Non-pigmented ciliary epithelial cell (primary cell): Measurements from ENCODE around the gene GGTLC1.
"Not testable (repeated sequence)": the region's sequence is repeated elsewhere in the genome, so short reads cannot be mapped to it uniquely, and the experiment has no call there.

Experiments
- DNase-seq: peaks from one replicate; pipeline ENCODE4 v3.0.0-alpha.2; 2010; ENCODE audit warnings: low read depth

Gene GGTLC1

DNA sequence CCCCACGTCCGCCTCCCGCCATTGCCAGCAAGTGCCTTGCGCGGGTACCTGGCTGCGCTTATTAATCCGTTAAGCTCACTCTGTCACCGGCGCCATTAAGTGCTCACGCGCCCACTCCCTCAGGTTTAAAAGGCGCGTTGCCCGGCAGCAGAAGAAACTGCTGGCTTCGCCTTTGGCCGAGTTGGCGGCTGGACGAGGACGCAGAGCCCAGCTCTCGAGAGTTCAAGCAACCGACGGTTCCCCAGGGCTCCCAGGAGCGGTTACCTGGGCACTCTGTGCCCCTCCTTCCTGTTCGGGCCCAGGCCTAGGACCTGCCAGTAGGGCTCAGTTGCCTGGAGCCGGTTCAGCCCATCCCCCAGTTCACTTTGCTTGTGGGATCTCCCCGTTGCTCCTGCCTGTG is at the start of gene GGTLC1:
TSS of gene GGTLC1 (minus strand) at position 219 of the 400 bp plus-strand sequence. CDS start 2,168 bp downstream, outside the sequence.
- no peak for DNase-seq

GRCh38 chr20:24034820-24035219 is 46.2 kb upstream of the GGTLC1 start:
- DNase-seq: no peak

DNA sequence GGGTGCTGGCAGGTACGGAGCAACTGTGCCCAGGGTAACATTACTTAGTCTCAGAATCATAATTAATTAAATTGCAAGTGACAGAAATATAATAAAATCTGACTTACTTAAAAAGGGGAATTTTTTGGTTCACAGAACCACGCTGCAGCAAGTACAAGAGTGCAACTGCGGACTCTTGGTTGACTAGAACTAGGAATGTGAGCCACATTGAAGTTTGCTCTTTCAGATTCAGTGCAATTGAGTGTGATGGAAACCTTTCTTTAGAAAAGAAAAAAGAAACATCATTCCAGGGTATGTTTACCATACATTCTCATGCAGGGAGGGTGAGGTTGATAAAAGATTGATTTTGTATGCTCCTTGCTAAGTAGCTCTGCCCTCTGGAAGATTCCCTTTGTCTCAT is 45.0 kb upstream of the GGTLC1 start:
- no peak for DNase-seq

DNA sequence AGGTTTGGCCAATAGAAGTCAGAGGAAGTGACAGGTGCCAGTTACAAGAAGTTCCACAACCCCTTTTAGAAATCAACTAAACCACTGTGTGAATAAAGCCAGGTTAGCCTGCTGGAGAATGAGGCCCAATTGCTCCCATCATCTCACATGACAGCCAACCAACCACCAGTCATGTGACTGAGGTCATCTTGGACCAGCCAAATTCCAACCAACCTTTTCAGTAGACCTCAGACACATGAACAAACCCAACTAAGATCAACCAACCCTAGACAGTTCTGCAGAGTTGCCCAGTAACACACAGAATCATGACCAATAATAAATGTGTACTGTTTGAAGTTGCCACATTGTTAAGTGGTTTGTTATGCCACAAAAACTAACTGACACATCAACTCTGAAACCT is 44.6 kb upstream of the GGTLC1 start:
- DNase-seq: no peak

DNA sequence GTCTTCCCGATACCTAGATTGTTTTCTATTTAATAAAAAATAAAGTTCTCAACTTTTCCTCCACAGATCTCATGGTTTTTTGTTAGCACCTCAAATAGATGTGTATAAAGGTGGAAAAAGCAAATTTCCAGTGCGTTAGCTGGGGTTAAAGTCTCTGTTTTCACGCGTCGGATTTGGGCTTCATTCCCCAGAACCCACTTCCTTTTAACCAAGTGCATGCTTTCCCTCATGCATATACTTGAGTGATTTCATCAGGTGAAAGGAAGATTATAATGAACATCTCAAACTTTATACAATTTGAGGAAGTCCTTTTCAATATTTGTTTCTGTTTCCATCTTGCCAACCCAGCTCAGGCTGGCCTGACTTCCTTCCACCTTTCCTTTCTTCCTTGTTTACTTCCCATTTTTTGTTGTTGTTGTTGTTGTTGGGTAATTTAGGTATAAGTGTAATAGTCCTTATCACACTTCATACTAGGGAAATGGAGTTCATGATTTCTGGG is 43.9 kb upstream of the GGTLC1 start:
- DNase-seq: no peak

DNA sequence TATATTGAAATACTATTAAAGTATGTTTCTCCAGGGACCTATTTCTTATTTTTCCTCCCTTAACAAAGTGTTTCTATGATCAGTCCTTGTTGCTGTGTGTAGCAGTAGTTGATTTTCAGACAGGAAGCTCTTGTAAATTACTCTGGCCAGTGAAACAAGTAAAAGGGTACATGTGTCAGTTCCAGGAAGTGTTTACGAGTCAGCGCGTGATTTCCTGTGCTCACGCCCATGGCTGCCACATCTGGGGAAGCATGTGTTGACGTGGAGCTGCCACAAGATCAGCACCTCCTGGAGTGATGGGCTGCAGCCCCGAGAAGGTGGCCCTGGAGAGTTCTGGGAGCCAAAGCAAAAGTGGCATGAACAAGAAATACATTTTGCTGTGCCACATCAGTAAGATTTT is 38.6 kb upstream of the GGTLC1 start:
- no peak for DNase-seq

DNA sequence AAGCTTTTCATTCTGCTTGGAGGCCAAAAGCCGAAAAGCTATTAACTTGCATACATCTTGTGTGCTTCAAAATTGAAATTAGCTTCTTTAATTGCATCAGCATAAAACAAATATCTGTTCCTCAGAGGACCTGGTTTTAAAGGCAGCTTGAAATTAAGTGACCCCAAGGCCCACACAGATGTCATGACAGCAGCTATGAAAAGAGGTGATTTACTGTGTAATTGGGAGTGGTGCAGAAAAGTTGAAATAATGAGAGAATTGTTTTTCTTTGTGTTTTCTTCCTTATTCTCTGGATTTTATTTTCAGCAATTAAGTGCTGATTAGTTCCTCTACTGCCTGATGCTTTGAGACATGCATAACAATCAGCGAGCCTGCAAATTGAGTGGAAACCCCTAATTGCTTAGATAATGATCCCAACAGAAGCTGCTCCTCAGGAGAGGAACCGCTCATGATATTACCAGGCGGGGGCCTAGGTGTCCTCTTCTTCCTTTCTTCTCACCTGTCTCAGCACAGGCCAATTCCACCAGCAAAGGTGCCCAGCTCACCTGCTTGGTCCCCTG is 34.1 kb upstream of the GGTLC1 start:
- DNase-seq: no peak

DNA sequence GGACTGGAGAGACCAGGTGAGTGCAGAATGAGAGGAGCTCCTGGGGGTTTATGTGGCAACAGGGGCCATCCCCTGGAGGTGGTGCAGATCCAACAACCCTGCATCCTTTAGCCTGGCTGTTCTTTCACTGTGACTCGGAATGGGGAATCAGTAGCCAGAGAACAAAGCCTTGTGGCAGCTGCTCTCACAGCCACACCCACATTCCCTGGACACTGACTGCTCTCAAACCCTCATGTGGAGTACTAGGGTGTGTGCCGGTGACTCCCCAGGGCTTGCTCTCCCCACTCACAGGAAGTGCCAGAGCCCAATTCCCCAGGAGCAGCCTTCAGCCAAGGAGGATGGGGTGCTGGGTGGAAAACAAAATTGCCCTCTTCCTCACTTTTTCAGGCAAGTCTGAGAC is 30.2 kb upstream of the GGTLC1 start:
- no peak for DNase-seq

DNA sequence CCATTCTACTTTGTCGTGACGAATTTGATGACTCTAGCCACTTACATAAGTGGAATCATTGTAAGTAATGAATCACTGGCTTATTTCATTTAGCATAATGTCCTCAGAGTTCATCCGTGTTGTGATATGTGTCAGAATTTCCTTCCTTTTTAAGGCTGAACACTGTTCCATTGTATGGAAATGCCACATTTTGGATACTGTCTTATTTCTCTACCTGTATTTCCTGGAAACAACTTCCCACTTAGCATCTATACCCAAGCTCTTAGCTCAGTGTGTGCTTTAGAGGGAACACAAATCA is 28.8 kb upstream of the GGTLC1 start:
- no peak for DNase-seq

DNA sequence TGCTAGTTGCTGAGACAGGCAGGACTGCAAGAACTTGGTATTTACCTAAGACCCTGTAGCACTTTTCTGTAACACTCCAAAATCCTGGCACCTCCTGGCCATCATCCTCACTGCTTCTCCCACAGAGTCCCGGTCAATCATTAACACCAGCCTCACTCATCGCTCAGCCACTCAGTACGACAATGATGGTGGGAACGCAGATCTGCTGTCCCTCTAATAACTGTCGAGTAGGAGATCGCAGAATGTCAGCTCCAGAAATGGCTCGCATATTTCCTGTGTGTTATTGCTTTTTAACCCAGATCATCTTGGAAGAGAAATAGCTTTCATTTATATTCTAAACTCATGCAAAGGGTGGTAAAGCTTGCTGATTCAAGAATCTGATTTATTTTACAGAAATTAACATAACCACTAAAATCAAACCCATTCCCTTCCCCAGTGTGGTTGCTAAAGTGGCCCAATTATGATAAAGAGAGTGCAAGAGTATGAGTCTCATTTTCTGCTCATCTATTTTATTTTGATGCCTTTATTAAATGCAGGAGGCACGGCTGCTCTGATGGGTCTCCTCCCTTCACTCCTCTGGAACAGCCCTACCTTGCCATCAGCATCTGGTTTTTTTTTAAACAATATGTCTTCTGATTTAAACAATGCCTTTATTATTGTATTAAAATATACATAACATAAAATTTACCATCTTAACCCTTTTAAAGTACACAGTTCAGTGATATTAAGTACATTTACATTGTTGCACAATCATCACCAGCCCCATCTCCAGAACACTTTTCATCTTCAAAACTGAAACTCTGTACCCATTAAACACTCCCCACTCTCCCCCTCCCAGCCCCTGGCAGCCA is 28.3 kb upstream of the GGTLC1 start:
- DNase-seq: no peak

GRCh38 chr20:24013953-24014352 is 25.4 kb upstream of the GGTLC1 start:
- DNase-seq: no peak

DNA sequence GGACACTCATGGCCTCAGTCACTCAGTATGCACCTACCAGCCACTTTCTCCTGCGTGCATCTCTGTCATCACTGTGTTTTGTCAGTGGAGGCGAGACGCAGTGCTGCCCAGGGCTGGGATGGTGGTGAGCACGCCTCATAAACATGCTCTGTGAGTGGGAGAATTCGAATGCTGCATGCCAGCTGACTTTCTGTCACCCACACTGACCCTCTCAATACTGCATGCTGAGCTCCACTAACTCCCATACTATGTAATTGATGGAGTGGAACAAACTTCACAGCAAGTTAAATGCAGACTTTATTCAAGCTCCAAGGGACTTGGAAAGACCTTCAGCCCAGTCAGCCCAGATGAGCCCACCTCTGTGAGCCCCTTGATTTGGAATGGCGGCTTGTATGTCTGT is 22.7 kb upstream of the GGTLC1 start:
- no peak for DNase-seq

DNA sequence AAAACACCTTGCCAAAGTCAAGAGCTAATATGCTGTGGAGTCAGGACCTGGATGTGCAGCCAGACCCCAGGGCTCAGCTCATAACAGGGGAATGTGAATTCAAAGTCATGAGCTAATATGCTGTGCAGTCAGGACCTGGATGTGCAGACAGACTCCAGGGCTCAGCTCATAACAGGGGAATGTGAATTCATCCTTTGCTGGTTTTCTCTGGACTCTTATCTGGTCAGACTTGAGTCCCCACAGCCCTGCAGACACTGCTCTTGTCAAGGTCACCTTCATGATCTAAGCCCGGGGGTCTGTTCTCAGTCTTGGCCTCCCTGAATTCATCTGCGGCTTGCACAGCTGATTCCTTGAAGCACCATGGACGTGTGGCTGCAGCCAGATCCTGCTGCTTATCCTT is 19.2 kb upstream of the GGTLC1 start:
- DNase-seq: no peak

DNA sequence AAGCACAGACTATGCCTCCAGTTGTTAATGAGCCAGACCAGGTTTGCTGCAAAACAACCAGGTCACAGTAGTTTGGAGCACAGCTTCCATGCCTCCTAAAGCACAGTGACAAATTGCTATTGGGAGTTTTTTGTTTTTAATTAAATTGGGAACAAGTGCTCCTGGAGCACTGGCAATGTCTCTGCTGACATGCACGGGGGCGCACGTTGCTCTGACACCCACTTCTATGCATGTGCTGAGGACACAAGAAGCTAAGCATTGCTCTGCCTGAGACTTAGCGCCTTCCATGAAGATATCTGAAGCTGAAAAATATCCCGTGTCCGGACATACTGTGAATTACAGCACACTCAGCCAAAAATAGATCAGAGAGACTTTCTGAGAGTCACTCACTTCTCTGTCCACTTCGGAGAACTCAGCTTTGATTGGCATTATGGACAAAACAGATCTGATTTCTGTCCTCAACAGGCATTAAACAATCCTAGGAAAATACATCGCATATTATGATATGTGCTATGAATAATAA is 18.6 kb upstream of the GGTLC1 start:
- no peak for DNase-seq

DNA sequence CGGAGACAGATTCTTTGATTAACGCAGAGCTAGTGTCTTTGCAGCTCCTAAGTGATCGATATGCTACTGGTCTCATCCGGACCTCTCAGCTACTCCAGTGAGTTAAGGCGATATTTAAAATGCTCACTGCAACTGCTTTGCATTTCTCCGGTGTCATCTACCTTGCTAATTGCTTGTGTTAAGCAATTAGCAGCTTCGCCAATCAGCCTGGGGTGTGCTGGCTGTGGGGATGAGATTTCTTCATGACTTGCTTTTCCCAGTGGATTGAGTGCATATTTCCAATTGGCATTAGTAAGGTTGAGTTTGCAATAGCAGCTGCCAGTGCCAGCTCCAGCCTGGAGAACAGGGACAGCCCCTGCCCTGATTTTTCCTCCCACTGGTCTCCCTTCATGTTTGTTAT is 18.0 kb upstream of the GGTLC1 start:
- DNase-seq: no peak

- no peak for DNase-seq
Measured at GRCh38 chr20:24004471-24004870, 15.9 kb upstream of the GGTLC1 start.

DNA sequence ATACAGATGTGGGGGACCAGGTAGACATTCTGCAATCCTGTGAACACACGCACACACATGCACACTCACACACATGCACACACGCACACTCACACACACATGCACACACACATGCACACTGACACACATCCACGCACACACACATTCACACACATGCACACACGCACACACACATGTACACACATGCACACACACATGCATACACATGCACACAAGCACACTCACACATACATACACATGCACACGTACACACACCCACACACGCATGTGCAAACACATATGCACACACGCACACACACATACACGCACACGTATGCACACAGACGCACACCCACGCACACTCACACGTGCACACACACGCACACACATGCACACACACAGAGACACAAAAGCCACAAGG is 14.3 kb upstream of the GGTLC1 start:
- no peak for DNase-seq

GRCh38 chr20:24001712-24002405 is 13.3 kb upstream of the GGTLC1 start:
- no peak for DNase-seq

DNA sequence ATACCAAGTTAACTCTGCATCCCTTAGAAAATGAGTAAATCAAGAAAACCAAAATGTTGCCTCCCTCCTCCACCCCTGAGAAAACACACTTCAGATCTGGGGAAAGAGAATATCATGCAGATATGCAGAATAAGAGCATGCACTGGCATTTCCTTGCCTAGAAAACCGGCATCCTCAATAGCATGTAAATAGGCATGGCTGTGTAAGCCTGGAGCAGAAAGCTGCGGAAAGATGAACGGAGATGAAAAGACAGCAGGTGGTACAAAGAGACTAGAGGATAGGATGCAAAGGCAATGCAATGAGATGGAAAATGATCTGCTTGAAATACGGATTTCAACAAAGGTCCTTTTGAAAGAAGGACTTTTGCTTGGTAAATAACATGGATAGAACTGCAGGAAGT is 10.3 kb upstream of the GGTLC1 start:
- no peak for DNase-seq

DNA sequence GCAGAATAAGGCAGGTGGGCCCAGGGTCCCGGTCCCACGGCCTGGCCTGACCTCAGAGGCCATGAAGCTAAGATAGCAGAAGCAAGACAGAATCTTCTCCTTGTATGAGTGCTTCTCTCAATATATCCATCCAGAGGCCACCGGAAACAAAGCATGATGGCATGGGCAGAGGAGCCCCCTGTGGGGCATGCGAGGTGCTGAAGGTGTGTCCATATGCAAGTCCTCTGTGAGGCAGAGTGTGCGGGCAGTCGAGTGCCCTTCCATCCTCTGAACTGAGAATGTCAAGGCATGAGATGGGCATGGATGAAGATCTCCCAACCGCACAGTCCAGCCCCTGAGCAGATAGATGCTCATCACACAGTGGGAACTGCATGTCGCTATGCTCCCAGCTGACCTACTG is 9.8 kb upstream of the GGTLC1 start:
- DNase-seq: no peak

DNA sequence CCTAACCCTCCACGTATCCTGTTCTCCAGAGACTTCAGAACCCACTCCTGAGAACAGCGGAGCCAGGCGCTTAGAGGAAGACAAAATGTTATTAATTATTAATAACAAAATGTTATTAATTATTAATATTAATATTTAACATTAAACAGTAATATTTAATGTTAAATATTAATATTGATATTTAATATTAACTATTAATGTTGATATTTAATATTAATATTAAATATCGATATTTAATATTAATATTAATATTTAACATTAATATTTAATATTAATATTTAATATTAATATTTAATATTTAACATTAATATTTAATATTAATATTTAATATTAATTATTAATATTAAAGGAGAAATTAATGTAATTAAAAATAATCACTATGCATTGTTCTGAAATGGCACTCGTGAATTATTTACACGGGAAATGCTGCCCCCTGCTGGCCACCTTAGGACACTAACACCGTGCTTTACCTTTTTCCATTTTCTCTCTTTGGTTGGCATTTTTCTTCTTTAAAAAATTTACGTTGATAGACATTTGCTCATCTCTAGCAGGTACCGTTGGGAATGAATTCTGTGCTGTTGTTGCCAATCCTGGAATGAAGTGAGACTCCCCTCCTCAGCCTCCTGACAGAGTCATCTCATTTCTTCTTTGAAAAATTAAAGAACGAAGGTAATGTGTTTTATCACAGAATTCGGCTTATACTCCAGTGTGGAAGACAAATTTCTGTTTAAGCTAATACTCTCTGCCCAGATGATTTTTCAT is 7.5 kb upstream of the GGTLC1 start:
- no peak for DNase-seq

DNA sequence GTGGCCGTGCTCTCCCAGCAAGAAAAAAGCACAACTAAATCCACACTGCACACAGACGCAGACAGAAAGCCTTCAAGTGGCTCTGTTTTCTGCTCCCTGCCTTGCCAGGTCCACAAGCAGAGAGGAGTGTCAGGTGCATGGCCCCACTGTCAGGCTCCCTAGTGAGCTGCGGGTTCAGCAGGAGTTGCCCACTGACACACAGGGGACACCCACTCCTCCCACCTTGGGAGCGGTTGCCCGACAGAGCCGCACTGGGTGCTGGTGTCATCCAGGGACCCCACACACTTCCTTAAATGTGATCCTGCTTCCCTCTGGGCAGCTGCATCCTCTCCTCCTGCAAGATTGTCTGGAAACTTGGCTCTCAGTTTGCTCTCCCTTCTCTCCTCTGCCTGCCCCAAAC is 6.7 kb upstream of the GGTLC1 start:
- DNase-seq: not testable (repeated sequence)
